ENCODE measurements around the gene DNAJC5. TPM values are rescaled to one million over a fixed set of nuclear protein-coding genes. Genes with fewer than 3 reads are reported as not detected.

The DNAJC5 gene
- total and polyA plus RNA-seq, 4 donors, result 25.1 to 64.5 (median 37.3) TPM

GRCh38 chr20:63942969-63943807 is 48.3 kb downstream of the DNAJC5 start:
- Histone ChIP-seq H3K36me3 (ENCODE audit: control insufficient read depth in 4 of 4, insufficient read depth in 4 of 4, low read length in 4 of 4) (peaks cover 13 to 62% (median 19%) of the 10 kb centered on the region in 4 donors), H3K4me1 (ENCODE audit: control insufficient read depth in 5 of 5, insufficient read depth in 5 of 5, low read length in 5 of 5) (peaks cover 0 to 19% (median 0%) of the 10 kb centered on the region in 5 donors), H3K27me3 (ENCODE audit: control insufficient read depth in 3 of 3, insufficient read depth in 3 of 3, low read length in 2 of 3) (no peaks in the 10 kb centered on the region), H3K27ac (ENCODE audit: low read depth in 1 of 2, low read length in 1 of 2) (peak overlapping the region; percentile 57 to 81), H3K4me3 (no peak overlapping the region), H3K9ac (ENCODE audit: insufficient read depth in 1 of 2, low read length in 2 of 2) (no peak overlapping the region), H3K9me3 (ENCODE audit: control insufficient read depth in 4 of 4, insufficient read depth in 3 of 4, low read length in 3 of 4) (no peaks in the 10 kb centered on the region)
- no peak for TF ChIP-seq CTCF (IDR thresholded peaks at IDR 0.05; ENCODE audit: control extremely low read depth, extremely low read depth)
- DNase-seq, result no peak
- no peak for ATAC-seq (ENCODE audit: insufficient read depth, low FRiP score)
- WGBS, 2 donors, result 79 to 89% methylated on average over 19 of the region's 19 CpGs

- Histone ChIP-seq H3K4me3 (no peak overlapping the region), H3K9me3 (ENCODE audit: control insufficient read depth in 4 of 4, insufficient read depth in 3 of 4, low read length in 3 of 4) (no peaks in the 10 kb centered on the region), H3K27ac (ENCODE audit: low read depth in 1 of 2, low read length in 1 of 2) (no peak overlapping the region), H3K4me1 (ENCODE audit: control insufficient read depth in 5 of 5, insufficient read depth in 5 of 5, low read length in 5 of 5) (peaks cover 0 to 22% (median 2%) of the 10 kb centered on the region in 5 donors), H3K27me3 (ENCODE audit: control insufficient read depth in 3 of 3, insufficient read depth in 3 of 3, low read length in 2 of 3) (no peaks in the 10 kb centered on the region), H3K9ac (ENCODE audit: insufficient read depth in 1 of 2, low read length in 2 of 2) (no peak overlapping the region), H3K36me3 (ENCODE audit: control insufficient read depth in 4 of 4, insufficient read depth in 4 of 4, low read length in 4 of 4) (peaks cover 13 to 57% (median 19%) of the 10 kb centered on the region in 4 donors)
- TF ChIP-seq CTCF (IDR thresholded peaks at IDR 0.05; ENCODE audit: control extremely low read depth, extremely low read depth), result no peak
- DNase-seq, result no peak
- no peak for ATAC-seq (ENCODE audit: insufficient read depth, low FRiP score)
- 94 to 96% methylated on average over 2 to 3 of the region's 3 CpGs for WGBS, 2 donors
Observed at GRCh38 chr20:63943808-63944077, 48.8 kb downstream of the DNAJC5 start.

GRCh38 chr20:63944078-63944941 is 49.4 kb downstream of the DNAJC5 start:
- Histone ChIP-seq H3K4me1 (ENCODE audit: control insufficient read depth in 5 of 5, insufficient read depth in 5 of 5, low read length in 5 of 5) (peaks cover 0 to 28% (median 6%) of the 10 kb centered on the region in 5 donors), H3K9me3 (ENCODE audit: control insufficient read depth in 4 of 4, insufficient read depth in 3 of 4, low read length in 3 of 4) (no peaks in the 10 kb centered on the region), H3K4me3 (no peak overlapping the region), H3K27me3 (ENCODE audit: control insufficient read depth in 3 of 3, insufficient read depth in 3 of 3, low read length in 2 of 3) (no peaks in the 10 kb centered on the region), H3K9ac (ENCODE audit: insufficient read depth in 1 of 2, low read length in 2 of 2) (no peak overlapping the region), H3K27ac (ENCODE audit: low read depth in 1 of 2, low read length in 1 of 2) (no peak overlapping the region), H3K36me3 (ENCODE audit: control insufficient read depth in 4 of 4, insufficient read depth in 4 of 4, low read length in 4 of 4) (peaks cover 13 to 52% (median 19%) of the 10 kb centered on the region in 4 donors)
- no peak for TF ChIP-seq CTCF (IDR thresholded peaks at IDR 0.05; ENCODE audit: control extremely low read depth, extremely low read depth)
- WGBS, 2 donors, result 91 to 92% methylated on average over 34 to 35 of the region's 35 CpGs
- no peak for ATAC-seq (ENCODE audit: insufficient read depth, low FRiP score)
- DNase-seq, result no peak
